NCI-H1092 treated with DMSO at 0.1 percent for 48 hours (cell line): Measurements from ENCODE around the gene ZNF584.

Experiments
- DNase-seq: peaks from one replicate; lab custom pipeline; 2025; lab: John Stamatoyannopoulos, UW

ZNF584 gene

DNA sequence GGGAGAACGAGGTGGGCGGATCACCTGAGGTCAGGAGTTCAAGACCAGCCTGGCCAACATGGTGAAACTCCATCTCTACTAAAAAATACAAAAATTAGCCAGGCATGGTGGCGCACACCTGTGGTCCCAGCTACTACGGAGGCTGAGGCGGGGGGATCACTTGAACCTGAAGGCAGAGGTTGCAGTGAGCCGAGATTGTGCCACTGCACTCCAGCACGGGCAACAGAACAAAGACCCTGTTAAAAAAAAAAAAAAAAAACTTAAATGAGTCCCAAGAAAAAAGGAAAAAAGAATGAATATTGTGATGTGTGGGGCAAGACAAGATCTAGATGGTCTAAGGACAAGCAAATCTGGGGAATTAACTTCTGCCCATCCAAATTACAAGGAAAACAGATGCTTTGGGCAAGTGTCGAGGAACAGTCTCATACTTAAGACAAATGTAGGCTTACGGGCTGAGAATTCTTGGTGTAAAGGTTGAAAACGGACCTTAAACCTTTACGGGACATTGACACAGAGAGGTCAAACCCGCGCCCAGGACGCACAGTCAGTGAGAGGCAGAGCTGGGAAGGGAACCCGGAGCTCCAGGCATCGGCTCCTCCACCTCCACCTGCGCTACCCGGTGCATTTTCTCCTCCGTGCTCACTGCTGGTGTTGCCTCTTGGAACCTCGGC, 57.8 kb downstream of the ZNF584 start:
- DNase-seq = no peak

- DNase-seq = peak; percentile 92
Measured at GRCh38 chr19:58466760-58467589, 58.5 kb downstream of the ZNF584 start, which contains the start of gene ZNF324. Gene ZNF324 (plus strand): TSS chr19:58467080. CDS start chr19:58469186, 2,106 bp downstream.
